CD4-positive, alpha-beta T cell treated with Interleukin-4 for 1 hour (primary cell): ENCODE results near the gene NFATC3.

ENCODE experiments used
- DNase-seq, 2 donors: peaks; one replicate each; pipeline ENCODE4 v3.0.0-alpha.2; 2020 to 2022

Gene NFATC3

GRCh38 chr16:68190736-68191510 lies 105.8 kb downstream of the NFATC3 start:
- DNase-seq, result no peak

DNA sequence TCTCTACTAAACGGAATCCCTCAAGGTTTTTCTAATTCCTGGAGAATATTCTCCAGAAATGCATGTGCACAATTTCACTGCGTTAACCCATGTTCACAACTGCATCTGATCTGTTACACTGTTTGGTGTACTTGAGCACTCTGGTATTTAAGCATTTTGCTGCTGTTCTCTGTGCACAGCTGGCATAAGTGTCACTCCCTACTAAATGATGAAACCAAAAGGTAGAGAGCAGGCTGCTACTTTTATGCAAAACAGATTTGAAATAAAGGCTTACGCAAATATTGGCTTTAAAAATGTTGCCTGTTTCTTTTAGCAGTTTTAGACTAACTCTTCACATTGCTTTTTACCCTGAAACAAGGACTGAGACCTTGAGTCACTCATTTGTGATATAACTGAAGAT lies 109.1 kb downstream of the NFATC3 start:
- DNase-seq, result no peak

- no peak for DNase-seq
These were observed 112.1 kb downstream of the NFATC3 start for GRCh38 chr16:68197250-68197649.

DNA sequence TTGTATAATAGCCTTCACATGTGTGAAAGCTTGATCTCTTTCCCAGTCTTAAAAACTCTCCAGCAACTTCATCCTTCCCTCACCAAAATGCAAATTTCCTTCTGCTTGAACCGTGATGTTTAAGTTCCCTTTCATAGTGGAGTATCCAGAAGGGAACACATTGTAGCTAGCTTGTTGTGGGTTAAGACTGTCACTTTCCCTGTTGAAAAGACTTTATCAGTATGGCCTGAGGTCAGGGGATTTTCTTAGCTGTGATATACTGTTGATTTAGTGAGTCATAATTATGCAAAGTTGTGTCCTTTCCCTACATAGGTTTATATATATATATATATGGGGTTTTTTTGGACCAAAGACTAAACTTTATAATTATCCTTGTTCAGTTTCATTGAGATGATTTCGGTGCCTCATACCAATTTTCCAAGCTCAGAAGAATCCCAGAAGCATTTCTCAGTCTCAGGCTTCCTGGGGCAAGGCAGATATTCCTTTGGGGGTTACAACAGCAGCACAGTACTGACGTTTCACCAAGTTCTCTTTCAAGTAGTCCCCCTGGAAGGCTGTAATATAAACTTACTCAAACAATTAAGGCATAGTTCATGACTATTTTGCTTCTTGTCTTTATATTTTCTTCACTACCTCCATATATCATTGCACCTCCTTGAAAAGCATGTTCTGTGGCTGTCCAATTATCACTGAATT lies 115.1 kb downstream of the NFATC3 start:
- no peak for DNase-seq

DNA sequence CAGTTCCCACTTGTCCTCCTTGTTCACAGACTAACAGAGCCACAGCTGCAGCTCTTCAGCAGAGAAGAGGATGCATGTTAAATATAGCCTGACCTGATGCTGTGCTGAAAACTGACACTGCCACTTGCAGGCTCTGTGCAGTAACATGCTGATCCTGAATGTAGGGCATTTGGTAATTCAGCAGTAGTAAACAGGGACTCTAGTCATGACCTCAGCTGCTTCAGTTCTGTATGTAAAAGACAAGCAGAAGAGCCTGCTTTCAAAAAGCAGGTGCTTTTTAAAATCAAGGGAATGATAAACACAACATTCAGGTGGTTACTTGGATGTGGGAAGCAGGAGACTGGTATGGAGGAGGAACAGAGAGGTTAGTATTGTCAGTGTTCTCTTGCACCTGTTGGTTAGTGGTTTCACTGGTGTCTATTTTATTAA lies 116.9 kb downstream of the NFATC3 start:
- no peak for DNase-seq

- no peak for DNase-seq
These were observed 121.1 kb downstream of the NFATC3 start for GRCh38 chr16:68206245-68206644.

DNA sequence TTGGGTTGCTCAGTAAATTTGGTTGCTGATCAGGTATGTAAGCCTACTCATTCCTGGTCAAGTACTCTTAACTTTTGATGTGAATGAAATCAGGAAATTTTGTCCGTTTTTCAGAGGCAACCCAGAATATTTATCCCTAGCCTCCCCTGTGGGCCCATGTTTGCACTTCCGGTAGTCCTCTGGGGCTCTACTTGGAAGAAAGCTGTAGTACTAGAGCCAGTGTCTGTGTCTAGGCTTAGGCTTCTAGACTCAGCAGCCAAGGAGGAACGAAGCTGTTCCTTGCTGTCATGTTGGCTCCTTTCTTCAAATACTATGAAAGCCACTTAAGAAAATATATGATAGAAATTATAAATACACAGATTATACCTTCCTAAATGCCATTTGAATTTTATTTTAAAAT lies 129.6 kb downstream of the NFATC3 start:
- no peak for DNase-seq

DNA sequence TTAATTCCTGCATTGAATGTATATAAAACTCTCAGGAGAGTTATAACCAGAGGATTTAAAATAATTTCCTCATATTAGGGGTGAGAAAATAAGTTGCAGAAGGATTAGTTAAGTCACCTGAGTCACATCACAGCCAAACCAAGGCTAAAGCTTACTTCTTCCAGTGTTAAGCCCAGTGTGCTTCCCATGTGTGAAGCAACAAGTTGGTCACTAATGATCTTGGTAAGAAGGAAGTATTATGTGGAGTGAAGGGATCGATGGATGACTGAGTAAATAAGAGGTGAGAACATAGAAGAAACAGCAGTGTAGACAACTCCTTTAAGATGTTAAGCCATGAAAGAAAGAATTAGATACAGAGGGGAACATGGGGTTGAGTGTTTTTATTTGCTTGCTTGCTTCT lies 130.1 kb downstream of the NFATC3 start:
- no peak for DNase-seq

GRCh38 chr16:68216240-68216639 lies 131.1 kb downstream of the NFATC3 start:
- no peak for DNase-seq

DNA sequence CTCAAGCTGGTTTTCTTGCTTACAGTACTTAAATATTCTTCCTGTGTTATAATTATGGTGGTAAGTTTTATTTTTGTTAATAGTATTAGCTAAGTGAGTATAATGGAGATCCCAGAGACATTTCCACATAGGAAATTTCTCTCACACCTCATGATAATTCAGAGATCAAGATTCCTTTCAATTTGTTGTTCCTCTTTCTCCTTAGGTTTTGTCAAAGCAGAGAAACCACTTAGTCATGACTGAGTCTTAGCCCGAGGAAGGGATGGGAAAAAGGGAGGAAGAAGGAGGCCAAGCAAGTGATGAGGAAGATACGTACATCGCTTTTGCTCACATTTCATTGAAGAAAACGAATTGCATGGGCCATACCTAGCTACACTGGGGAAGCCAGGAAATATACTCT lies 132.3 kb downstream of the NFATC3 start:
- no peak for DNase-seq

- DNase-seq, result no peak
These were observed 134.7 kb downstream of the NFATC3 start for GRCh38 chr16:68219725-68220351.

GRCh38 chr16:68223072-68223471 lies 137.9 kb downstream of the NFATC3 start:
- DNase-seq, result no peak

DNA sequence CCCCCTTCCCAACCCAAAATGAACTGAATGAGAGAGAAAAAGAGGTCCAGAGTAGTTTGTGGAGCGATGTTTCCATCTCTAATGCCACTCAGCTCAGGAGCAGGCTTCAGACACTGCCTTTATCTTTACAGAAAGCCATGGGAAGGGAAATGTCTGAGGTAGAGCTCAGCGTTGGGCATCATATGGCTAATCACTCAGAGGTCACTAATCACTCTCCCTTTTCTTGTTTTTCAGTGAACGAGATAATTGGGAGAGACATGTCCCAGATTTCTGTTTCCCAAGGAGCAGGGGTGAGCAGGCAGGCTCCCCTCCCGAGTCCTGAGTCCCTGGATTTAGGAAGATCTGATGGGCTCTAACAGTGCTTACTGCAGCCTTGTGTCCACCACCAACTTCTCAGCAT lies 140.9 kb downstream of the NFATC3 start:
- no peak for DNase-seq

DNA sequence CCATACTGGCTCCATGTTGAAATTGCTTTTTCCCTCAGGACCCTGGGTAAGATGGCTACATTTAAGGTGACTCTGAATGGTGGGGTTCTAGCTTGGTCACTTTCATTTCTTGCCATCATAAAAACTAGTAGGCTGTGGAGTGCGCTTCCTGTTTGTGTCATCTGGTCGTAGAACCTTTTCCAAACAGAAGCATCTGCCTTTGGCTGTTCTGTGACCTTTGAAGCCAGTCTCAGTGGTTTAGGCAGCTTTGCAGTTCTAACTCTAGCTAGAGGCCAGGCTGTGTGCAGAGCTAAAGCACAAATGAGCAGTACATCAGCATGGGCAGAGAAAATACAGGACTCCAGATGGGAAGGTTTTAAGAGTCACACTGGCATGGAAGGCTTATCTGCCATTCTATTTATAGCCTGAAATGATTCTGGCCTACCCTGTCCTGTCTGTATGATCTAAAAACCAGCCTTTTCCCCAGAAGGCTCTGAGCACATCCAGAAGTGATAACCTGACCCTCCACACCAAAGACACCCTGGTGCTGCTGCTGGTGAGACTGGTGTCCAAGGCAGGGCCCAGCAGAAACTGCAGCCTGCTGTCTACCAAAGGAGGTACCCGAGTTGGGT lies 142.1 kb downstream of the NFATC3 start:
- no peak for DNase-seq

- no peak for DNase-seq
These were observed 142.8 kb downstream of the NFATC3 start for GRCh38 chr16:68227850-68228553.

DNA sequence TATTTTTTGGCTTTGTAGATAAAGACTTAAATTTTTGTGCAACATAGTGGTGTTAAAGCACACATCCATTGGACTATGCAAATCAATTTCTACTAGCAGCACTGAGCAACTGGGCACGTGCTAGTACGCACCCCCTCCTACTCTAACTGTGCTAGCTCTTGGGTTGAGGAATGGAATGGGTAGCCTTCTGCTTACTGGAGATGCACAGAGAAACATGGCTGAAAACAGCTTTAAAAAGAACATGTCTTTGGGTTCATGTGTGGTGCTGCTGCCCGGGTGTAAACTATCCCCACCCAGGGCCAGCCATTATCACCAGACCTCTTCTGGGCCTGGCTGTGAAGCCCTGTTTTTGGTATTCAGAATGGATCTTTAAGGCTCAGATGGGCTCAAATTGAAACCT lies 143.5 kb downstream of the NFATC3 start:
- no peak for DNase-seq

DNA sequence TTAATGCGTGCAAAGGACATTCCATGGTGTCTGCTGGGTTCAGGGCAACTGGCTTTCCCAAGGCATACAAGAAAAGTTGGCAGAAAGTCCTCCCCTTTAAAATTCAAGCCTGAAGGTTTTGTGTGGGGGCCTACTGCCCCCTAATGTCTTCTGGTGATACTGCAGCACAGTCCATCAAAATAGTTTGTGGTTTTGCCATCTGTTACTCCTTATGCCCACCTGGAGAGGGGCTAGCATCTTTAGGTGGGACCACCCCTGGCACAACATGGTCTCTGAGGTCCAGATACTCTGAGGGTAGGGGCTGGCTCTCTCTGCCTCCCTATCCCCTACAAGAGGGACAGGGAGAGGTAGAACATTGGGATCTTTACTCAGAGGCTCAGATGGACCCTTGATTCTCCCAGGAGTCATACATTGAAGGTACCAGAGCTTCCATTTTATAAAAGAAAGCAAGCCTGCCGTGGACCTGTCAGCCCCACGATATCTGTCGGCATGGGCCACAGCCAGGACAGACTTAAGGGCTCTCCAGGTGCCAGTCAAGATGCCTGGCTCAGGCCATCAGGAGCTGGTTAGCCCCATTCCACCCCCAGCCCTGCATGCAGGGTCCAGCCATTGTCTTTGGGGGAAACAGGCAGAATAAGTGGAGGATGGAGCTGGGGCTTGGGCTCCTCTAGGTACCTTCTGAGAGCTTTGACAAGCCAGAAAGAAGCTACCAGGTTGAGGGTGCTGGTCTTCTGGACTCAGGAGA lies 144.4 kb downstream of the NFATC3 start:
- DNase-seq, result peak; percentile 54 to 62

GRCh38 chr16:68230176-68230571 lies 145.0 kb downstream of the NFATC3 start:
- no peak for DNase-seq

DNA sequence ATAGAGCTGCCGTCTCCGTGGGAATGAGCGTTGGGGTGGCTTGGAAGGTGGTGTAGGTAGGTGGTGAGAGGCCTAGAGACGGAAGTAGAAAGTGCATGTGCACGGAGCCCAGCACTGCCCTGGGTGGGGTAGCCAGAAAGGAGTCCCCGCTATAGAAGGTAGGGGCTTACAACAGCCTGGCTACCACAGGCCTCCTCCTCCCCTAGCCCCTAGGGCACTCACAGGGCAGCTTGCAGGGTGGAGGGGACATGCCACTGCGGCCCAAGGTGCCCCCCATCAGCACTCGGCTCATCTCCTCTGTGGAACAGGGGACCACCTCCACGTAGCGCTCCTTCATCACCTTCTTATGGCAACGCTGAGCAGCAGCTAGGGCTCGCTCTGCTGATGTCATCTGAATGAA lies 145.8 kb downstream of the NFATC3 start:
- DNase-seq, result no peak

GRCh38 chr16:68231384-68232136 lies 146.4 kb downstream of the NFATC3 start:
- no peak for DNase-seq

GRCh38 chr16:68232335-68232734 lies 147.2 kb downstream of the NFATC3 start:
- no peak for DNase-seq
